K562 (cell line): ENCODE measurements around the gene MRPL10. TPM values are rescaled to one million over a fixed set of nuclear protein-coding genes. Genes with fewer than 3 reads are reported as not detected.
A peak's percentile ranks its signal among the peaks of the same experiment; 100 is the strongest.

ENCODE experiments used
- ATAC-seq: fragments of 200-7000 bp; cut with Tn5 transposase; 3 replicates; pipeline ENCODE4 v1.9.1; 2020; ENCODE audit warnings: moderate library complexity
- BruUV-seq: library from RNA; stranded (reverse); fragments of 400-500 nt; replicated peaks from 2 replicates; lab custom pipeline; 2021; lab: Mats Ljungman, UMichigan
- CTCF ChIA-PET: fragments of 300-600 bp; formaldehyde crosslinking; extraction: SDS; loops from one replicate; lab custom pipeline; 2021; ENCODE audit warnings: low intra/inter-chr PET ratio; lab: Yijun Ruan, JAX
- POLR2A ChIA-PET: fragments of 300-600, 350-650 bp; sonication (Branson Sonifier 250); formaldehyde crosslinking; extraction: SDS; loops from one replicate; lab custom pipeline; 2021; ENCODE audit warnings: antibody characterized with exemption, inconsistent platforms; lab: Yijun Ruan, JAX
- DNase-seq, 4 experiments: peaks; one replicate each; pipeline versions ENCODE4 v3.0.0 to v3.0.0-alpha.2; 2011 to 2018; ENCODE audit warnings: low spot score in 3 of 4, mixed read lengths in 3 of 4; ENCODE audit errors: extremely low read depth in 1 of 4
- FAIRE-seq: peaks from 2 replicates; lab custom pipeline; 2011; peaks lifted over from hg19 to GRCh38; lab: Jason Lieb, UNC
- H2AFZ ChIP-seq: 2 replicates; pipeline ENCODE4 v1.6.0; 2011; ENCODE audit warnings: low read depth, low read length, control low read depth, inconsistent platforms
- H3K27ac ChIP-seq: fragments of 200-600 bp; 3 replicates; pipeline ENCODE4 v1.8.0; 2011; ENCODE audit warnings: low read depth, mild to moderate bottlenecking, control low read depth, inconsistent platforms, low read length, moderate library complexity, mixed read lengths; ENCODE audit errors: extremely low read depth
- H3K27me3 ChIP-seq, 2 experiments: fragments of 300-600 bp in 1 of 2; 2 replicates in 1 of 2; 3 replicates in 1 of 2; pipeline versions ENCODE4 v1.6.0 to v1.8.0; 2011; ENCODE audit warnings: inconsistent platforms in 2 of 2, low read length in 2 of 2, mild to moderate bottlenecking in 1 of 2, mixed read lengths in 1 of 2, moderate library complexity in 1 of 2; ENCODE audit not compliant: control insufficient read depth in 2 of 2, insufficient read depth in 2 of 2
- H3K36me3 ChIP-seq: fragments of 300-600 bp; 3 replicates; pipeline ENCODE4 v1.8.0; 2011; ENCODE audit warnings: mild to moderate bottlenecking, low read length, inconsistent platforms; ENCODE audit not compliant: control insufficient read depth, insufficient read depth
- H3K4me1 ChIP-seq, 2 experiments: fragments of 200-600 bp in 1 of 2; replicated peaks in 1 of 2; 2 replicates in 1 of 2; 3 replicates in 1 of 2; pipeline versions ENCODE4 v1.5.1 to v1.8.0; 2011; ENCODE audit warnings: inconsistent platforms in 2 of 2, low read length in 2 of 2, mild to moderate bottlenecking in 1 of 2, mixed read lengths in 1 of 2, moderate library complexity in 1 of 2; ENCODE audit not compliant: control insufficient read depth in 2 of 2, insufficient read depth in 2 of 2
- H3K4me2 ChIP-seq: 2 replicates; pipeline ENCODE4 v1.6.1; 2011; ENCODE audit warnings: low read length, control low read depth, inconsistent platforms, mixed read lengths; ENCODE audit not compliant: insufficient read depth
- H3K4me3 ChIP-seq: fragments of 200-600 bp; sonication (generic), shearing (Covaris generic); 2 replicates; pipeline ENCODE4 v1.5.1; 2016; ENCODE audit warnings: control low read depth, inconsistent platforms
- H3K79me2 ChIP-seq: fragments of 200-600 bp; 3 replicates; pipeline ENCODE4 v1.8.0; 2011; ENCODE audit warnings: low read length, inconsistent platforms; ENCODE audit not compliant: control insufficient read depth, insufficient read depth
- H3K9ac ChIP-seq, 2 experiments: 2 replicates each; pipeline versions ENCODE4 v1.6.0 to v1.6.1; 2011; ENCODE audit warnings: low read depth in 2 of 2, low read length in 2 of 2, control low read depth in 1 of 2, inconsistent platforms in 1 of 2, mild to moderate bottlenecking in 1 of 2, mixed read lengths in 1 of 2; ENCODE audit not compliant: insufficient read depth in 1 of 2
- H3K9me1 ChIP-seq: one replicate; pipeline ENCODE4 v1.6.0; 2011; ENCODE audit warnings: inconsistent platforms, mild to moderate bottlenecking, low read length, moderate library complexity; ENCODE audit not compliant: control insufficient read depth, insufficient read depth
- H3K9me3 ChIP-seq: replicated peaks from 2 replicates; pipeline ENCODE4 v1.5.1; 2011; ENCODE audit warnings: low read depth, low read length, inconsistent platforms; ENCODE audit not compliant: control insufficient read depth, insufficient read depth
- H4K20me1 ChIP-seq: replicated peaks from 2 replicates; pipeline ENCODE4 v1.6.1; 2011; ENCODE audit warnings: low read length, inconsistent platforms, mixed read lengths; ENCODE audit not compliant: control insufficient read depth, insufficient read depth
- ARID2 ChIP-seq: fragments of 450-650 bp; IDR thresholded peaks from 2 replicates; pipeline ENCODE4 v1.6.1; 2017; ENCODE audit warnings: antibody characterized with exemption, mild to moderate bottlenecking
- CEBPG ChIP-seq, 3 experiments: fragments of 200-800 bp in 1 of 3; sonication (Bioruptor generic) in 1 of 3; sonication (generic) in 1 of 3; formaldehyde crosslinking in 1 of 3; IDR thresholded peaks in 2 of 3; conservative IDR thresholded peaks in 1 of 3; 2 replicates each; pipeline versions ENCODE4 v1.6.1 to v1.8.0; 2016 to 2022; ENCODE audit warnings: missing compliant biosample characterization in 2 of 3, missing genetic modification characterization in 2 of 3, mild to moderate bottlenecking in 1 of 3, missing genetic modification reagents in 1 of 3
- ETV1 ChIP-seq: fragments of 450-650 bp; conservative IDR thresholded peaks from 2 replicates; pipeline ENCODE4 v1.6.1; 2016; ENCODE audit warnings: missing genetic modification characterization, control low read depth, low read depth, missing compliant biosample characterization
- FOXM1 ChIP-seq, 2 experiments: fragments of 450-650 bp in 1 of 2; sonication (generic) in 1 of 2; formaldehyde crosslinking in 1 of 2; IDR thresholded peaks; 2 replicates each; pipeline versions ENCODE4 v1.6.1 to v1.9.0; 2017 to 2022; ENCODE audit warnings: low read depth in 2 of 2, mild to moderate bottlenecking in 2 of 2, missing genetic modification reagents in 1 of 2, moderate library complexity in 1 of 2
- PHF21A ChIP-seq: fragments of 450-650 bp; IDR thresholded peaks from 2 replicates; pipeline ENCODE4 v1.6.1; 2017; ENCODE audit warnings: low read depth, borderline replicate concordance
- RBBP5 ChIP-seq: fragments of 200-600 bp; sonication (generic); IDR thresholded peaks from 2 replicates; pipeline ENCODE4 v1.6.1; 2012; ENCODE audit warnings: borderline replicate concordance, mild to moderate bottlenecking, low read length, control low read depth, inconsistent platforms; ENCODE audit not compliant: insufficient read depth, poor library complexity, severe bottlenecking
- RBM14 ChIP-seq: fragments of 200-400 bp; formaldehyde crosslinking; IDR thresholded peaks from 2 replicates; pipeline ENCODE4 v1.6.1; 2018; ENCODE audit warnings: low read depth, mild to moderate bottlenecking, low read length, moderate library complexity, borderline replicate concordance; ENCODE audit not compliant: insufficient read depth
- RFX7 ChIP-seq: fragments of 250-450 bp; sonication (Bioruptor Pico); IDR thresholded peaks from 2 replicates; pipeline ENCODE4 v1.5.1; 2021; ENCODE audit warnings: mild to moderate bottlenecking
- SUPT5H ChIP-seq: fragments of 450-650 bp; IDR thresholded peaks from 2 replicates; pipeline ENCODE4 v1.6.1; 2016
- TBL1XR1 ChIP-seq, 2 experiments: IDR thresholded peaks; 2 replicates each; pipeline ENCODE4 v1.6.1; 2012; ENCODE audit warnings: improper control_type of control experiment in 2 of 2, low read length in 2 of 2, mild to moderate bottlenecking in 1 of 2
- TCF15 ChIP-seq: fragments of 250-450 bp; sonication (Bioruptor Pico); IDR thresholded peaks from 2 replicates; pipeline ENCODE4 v1.8.0; 2022; ENCODE audit warnings: moderate library complexity, mild to moderate bottlenecking, inconsistent platforms
- TEAD4 ChIP-seq, 2 experiments: sonication (generic) in 1 of 2; formaldehyde crosslinking in 1 of 2; IDR thresholded peaks; 2 replicates each; pipeline versions ENCODE4 v1.6.1 to v1.8.0; 2012 to 2022; ENCODE audit warnings: borderline replicate concordance in 1 of 2, inconsistent platforms in 1 of 2, low read length in 1 of 2, mild to moderate bottlenecking in 1 of 2, missing genetic modification reagents in 1 of 2
- ZNF143 ChIP-seq: sonication (generic); formaldehyde crosslinking; IDR thresholded peaks from 2 replicates; pipeline ENCODE4 v1.9.0; 2022; ENCODE audit warnings: mild to moderate bottlenecking, missing genetic modification reagents
- ZNF212 ChIP-seq: fragments of 450-650 bp; formaldehyde crosslinking; IDR thresholded peaks from 2 replicates; pipeline ENCODE4 v1.4.0; 2020; ENCODE audit warnings: mild to moderate bottlenecking
- ZNF232 ChIP-seq: sonication (generic); formaldehyde crosslinking; IDR thresholded peaks from 2 replicates; pipeline ENCODE4 v1.8.0; 2022; ENCODE audit warnings: mild to moderate bottlenecking, missing genetic modification reagents
- WGBS: fragments of 100-300 bp; shearing (Covaris generic); methylation state at CpG from one replicate; pipeline ENCODE4 v1.1.6; 2016; ENCODE audit warnings: low coverage, mixed read lengths; ENCODE audit not compliant: insufficient coverage; ENCODE audit errors: missing lambda C conversion rate; 5-methylcytosine and 5-hydroxymethylcytosine counted together
- in situ Hi-C: fragments of 300-500 bp; cut with MboI; formaldehyde crosslinking; loops from 4 replicates; pipeline ENCODE4 v1.15.0; 2018; ENCODE audit warnings: inconsistent platforms, mixed read lengths
- intact Hi-C: fragments of 100-400 bp; cut with micrococcal nuclease; formaldehyde crosslinking; loops from 2 replicates; pipeline ENCODE4 v1.14.2; 2022
- polyA plus RNA-seq, 8 experiments: library from polyadenylated mRNA; depleted of rRNA in 4 of 8; stranded (reverse) in 5 of 8; unstranded in 3 of 8; fragments of >200 nt; fragmentation: Nextera tagmentation in 2 of 8; fragmentation: Illumina TruSeq in 1 of 8; extraction: Ambion mirVana in 2 of 8; extraction: Trizol in 1 of 8; gene quantifications; 2 replicates each; pipeline versions ENCODE4 v1.2.1 to v1.2.3, GENCODE V29; 2011 to 2014; ENCODE audit warnings: inconsistent platforms in 1 of 8, missing spikeins in 1 of 8
- total RNA-seq, 7 experiments: library from RNA; depleted of rRNA in 6 of 7; stranded (reverse); fragments of >200 nt in 6 of 7; fragmentation: Illumina TruSeq in 2 of 7; extraction: Trizol in 2 of 7; gene quantifications; 2 replicates each; pipeline versions ENCODE4 v1.2.1 to v1.2.3, GENCODE V29; 2011 to 2021; ENCODE audit warnings: low replicate concordance in 1 of 7
- TF ChIP-seq, protein P1 (sequence below): fragments of 450-650 bp; IDR thresholded peaks from 2 replicates; pipeline ENCODE4 v1.6.1; 2017; ENCODE audit warnings: antibody characterized with exemption, mild to moderate bottlenecking

Gene MRPL10
- total and polyA plus RNA-seq, 9 of the 15 experiments (the other 6 are each of a cell fraction or from before 2014, with no cell fraction given) = 27.8 to 105 (median 67.3) TPM

DNA sequence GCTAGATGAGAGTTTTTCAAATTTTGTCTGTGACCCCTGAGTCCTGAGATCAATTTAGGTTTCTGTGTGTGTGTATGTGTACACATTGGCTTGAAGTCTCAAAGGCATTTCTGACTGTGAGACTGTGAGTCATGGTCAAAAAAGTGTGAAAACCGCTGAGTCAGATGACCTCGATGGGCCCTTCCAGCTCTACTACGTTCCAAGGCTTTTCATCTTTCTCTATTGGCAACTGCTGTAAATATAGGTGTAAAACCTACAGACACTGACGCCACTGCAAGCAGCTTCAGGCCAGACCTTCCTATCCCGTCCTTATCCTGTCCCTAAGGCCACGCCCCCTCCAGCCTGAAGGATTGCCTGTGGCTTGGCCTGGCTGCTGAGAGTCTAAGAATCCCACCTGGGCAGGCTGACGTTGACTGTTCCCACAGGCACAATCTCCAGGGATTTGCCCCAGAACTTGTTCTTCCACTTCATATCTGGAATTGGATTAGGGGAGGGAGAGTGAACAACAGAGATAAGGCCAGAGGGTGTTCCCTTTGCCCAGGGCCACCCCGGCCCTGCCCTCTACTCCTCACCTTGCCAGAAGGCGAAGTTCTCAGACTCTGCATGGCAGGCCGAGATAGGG is 21.0 kb downstream of the MRPL10 start:
- ATAC-seq (peak; percentile 86), FAIRE-seq (peak; percentile 97), DNase-seq (peak; percentile 63 to 82 (median 70))
- H3K27me3 ChIP-seq = no peaks in the 10 kb centered on the region
- no peaks in the 10 kb centered on the region for H4K20me1 ChIP-seq
- H3K4me1 ChIP-seq = peaks cover 22 to 39% of the 10 kb centered on the region in 2 experiments
- POLR2A ChIA-PET = interaction anchor here (0.5 to 0.6 kb wide), 3 partner anchors 9 to 238 kb away, joined by 3 read pairs; no protein-coding TSS in a partner anchor
- 4% methylated on average over 10 of the region's 10 CpGs for WGBS
- H3K9ac ChIP-seq = peak overlapping the region; percentile 26 to 67; a peak in 2 of 4 replicates
- H2AFZ ChIP-seq = peak overlapping the region; percentile 22; the same call in 1 of the 2 replicates
- no peak overlapping the region for H3K4me3 ChIP-seq
- no peaks in the 10 kb centered on the region for H3K79me2 ChIP-seq
- intact Hi-C loops (no loop called here), in situ Hi-C loops (no loop called here)
- peaks cover 34% of the 10 kb centered on the region; the same call in 2 of the 3 replicates for H3K36me3 ChIP-seq
- peak overlapping the region; percentile 57 for H3K4me2 ChIP-seq
- CTCF ChIA-PET = interaction anchor here (0.6 kb wide), 2 partner anchors 31 to 209 kb away, joined by 3 to 5 read pairs; no protein-coding TSS in a partner anchor
- no TSS peak for BruUV-seq
- peaks cover 6% of the 10 kb centered on the region for H3K9me1 ChIP-seq
- no peaks in the 10 kb centered on the region for H3K9me3 ChIP-seq
- peak overlapping the region; percentile 77 for H3K27ac ChIP-seq
- TF ChIP-seq ZNF143 (CRISPR knock-in tag) (no peak), ZNF212 (no peak), FOXM1 (IDR thresholded peaks at IDR 0.05; ENCODE audit: low read depth) (no peak), FOXM1 (CRISPR knock-in tag; IDR thresholded peaks at IDR 0.05; ENCODE audit: low read depth) (no peak), RBM14 (no peak), ETV1 (tag) (no peak), RBBP5 (no peak), PHF21A (no peak), TBL1XR1 (IDR thresholded peaks at IDR 0.05; ENCODE audit: low read length in 2 of 2) (no peak), TEAD4 (IDR thresholded peaks at IDR 0.05; ENCODE audit: low read length) (no peak; the same call in 1 of the 2 replicates), TEAD4 (CRISPR knock-in tag; IDR thresholded peaks at IDR 0.05; ENCODE audit: borderline replicate concordance) (no peak), TCF15 (CRISPR knock-in tag) (no peak), ZNF232 (no peak), ARID2 (no peak), SUPT5H (no peak), RFX7 (no peak), CEBPG (CRISPR knock-in tag; IDR thresholded peaks at IDR 0.05) (0 out of 2 replicates have a peak, but pooled peaks have one; percentile 10), CEBPG (tag; conservative IDR thresholded peaks at IDR 0.05 in 1 of 2, IDR thresholded peaks at IDR 0.05 in 1 of 2) (no peak)
- TF ChIP-seq, protein P1, sequence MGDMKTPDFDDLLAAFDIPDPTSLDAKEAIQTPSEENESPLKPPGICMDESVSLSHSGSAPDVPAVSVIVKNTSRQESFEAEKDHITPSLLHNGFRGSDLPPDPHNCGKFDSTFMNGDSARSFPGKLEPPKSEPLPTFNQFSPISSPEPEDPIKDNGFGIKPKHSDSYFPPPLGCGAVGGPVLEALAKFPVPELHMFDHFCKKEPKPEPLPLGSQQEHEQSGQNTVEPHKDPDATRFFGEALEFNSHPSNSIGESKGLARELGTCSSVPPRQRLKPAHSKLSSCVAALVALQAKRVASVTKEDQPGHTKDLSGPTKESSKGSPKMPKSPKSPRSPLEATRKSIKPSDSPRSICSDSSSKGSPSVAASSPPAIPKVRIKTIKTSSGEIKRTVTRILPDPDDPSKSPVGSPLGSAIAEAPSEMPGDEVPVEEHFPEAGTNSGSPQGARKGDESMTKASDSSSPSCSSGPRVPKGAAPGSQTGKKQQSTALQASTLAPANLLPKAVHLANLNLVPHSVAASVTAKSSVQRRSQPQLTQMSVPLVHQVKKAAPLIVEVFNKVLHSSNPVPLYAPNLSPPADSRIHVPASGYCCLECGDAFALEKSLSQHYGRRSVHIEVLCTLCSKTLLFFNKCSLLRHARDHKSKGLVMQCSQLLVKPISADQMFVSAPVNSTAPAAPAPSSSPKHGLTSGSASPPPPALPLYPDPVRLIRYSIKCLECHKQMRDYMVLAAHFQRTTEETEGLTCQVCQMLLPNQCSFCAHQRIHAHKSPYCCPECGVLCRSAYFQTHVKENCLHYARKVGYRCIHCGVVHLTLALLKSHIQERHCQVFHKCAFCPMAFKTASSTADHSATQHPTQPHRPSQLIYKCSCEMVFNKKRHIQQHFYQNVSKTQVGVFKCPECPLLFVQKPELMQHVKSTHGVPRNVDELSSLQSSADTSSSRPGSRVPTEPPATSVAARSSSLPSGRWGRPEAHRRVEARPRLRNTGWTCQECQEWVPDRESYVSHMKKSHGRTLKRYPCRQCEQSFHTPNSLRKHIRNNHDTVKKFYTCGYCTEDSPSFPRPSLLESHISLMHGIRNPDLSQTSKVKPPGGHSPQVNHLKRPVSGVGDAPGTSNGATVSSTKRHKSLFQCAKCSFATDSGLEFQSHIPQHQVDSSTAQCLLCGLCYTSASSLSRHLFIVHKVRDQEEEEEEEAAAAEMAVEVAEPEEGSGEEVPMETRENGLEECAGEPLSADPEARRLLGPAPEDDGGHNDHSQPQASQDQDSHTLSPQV = 0 out of 2 replicates have a peak, but pooled peaks have one; percentile 20
